Measurements from ENCODE around the gene NRG2.

DNA sequence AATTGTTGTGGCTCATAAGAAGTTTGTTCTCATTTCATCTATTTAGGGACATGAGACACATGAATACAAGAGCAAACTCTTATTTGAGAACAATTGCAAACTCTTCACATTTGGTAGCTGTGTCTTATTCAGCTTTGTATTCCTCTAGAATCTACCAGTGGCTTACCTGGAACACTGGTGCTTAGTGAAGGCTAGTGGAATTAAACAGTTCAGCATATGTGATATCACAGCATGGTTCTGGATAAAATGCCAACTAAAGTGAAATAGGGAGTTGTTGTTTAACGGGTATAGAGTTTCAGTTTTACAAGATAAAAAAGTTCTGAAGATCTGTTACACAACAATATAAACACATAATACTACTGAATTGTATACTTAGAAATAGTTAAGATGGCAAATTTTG, 48.9 kb downstream of the NRG2 start:
- TF ChIP-seq, protein P1, sequence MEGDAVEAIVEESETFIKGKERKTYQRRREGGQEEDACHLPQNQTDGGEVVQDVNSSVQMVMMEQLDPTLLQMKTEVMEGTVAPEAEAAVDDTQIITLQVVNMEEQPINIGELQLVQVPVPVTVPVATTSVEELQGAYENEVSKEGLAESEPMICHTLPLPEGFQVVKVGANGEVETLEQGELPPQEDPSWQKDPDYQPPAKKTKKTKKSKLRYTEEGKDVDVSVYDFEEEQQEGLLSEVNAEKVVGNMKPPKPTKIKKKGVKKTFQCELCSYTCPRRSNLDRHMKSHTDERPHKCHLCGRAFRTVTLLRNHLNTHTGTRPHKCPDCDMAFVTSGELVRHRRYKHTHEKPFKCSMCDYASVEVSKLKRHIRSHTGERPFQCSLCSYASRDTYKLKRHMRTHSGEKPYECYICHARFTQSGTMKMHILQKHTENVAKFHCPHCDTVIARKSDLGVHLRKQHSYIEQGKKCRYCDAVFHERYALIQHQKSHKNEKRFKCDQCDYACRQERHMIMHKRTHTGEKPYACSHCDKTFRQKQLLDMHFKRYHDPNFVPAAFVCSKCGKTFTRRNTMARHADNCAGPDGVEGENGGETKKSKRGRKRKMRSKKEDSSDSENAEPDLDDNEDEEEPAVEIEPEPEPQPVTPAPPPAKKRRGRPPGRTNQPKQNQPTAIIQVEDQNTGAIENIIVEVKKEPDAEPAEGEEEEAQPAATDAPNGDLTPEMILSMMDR (IDR thresholded peaks at IDR 0.05) = no peak
- TF ChIP-seq POLR2A (IDR thresholded peaks at IDR 0.05) = no peak

Data from uterus (tissue), 2 donors.